Measurements from ENCODE around the gene EFCAB9. TPM values are rescaled to one million over a fixed set of nuclear protein-coding genes. Genes with fewer than 3 reads are reported as not detected.
"Not testable (repeated sequence)": the region's sequence is repeated elsewhere in the genome, so short reads cannot be mapped to it uniquely, and the experiment has no call there.

The EFCAB9 gene
- total RNA-seq, 1 donor from 2014 or later: not detected

GRCh38 chr5:172147857-172148256, 46.1 kb upstream of the EFCAB9 start:
- Histone ChIP-seq H3K4me3 (no peak overlapping the region), H3K4me1 (peaks cover 44% of the 10 kb centered on the region), H3K27ac (no peak overlapping the region), H3K27me3 (ENCODE audit: low read depth) (no peaks in the 10 kb centered on the region), H3K36me3 (peaks cover 10% of the 10 kb centered on the region), H3K9me3 (no peaks in the 10 kb centered on the region)
- no peak for TF ChIP-seq CTCF (IDR thresholded peaks at IDR 0.05)
- ATAC-seq (no peak), DNase-seq (no peak)
- intact Hi-C loops (cut with DNase I): no loop called here

GRCh38 chr5:172148381-172148780, 45.6 kb upstream of the EFCAB9 start:
- TF ChIP-seq CTCF (IDR thresholded peaks at IDR 0.05): no peak
- DNase-seq (no peak), ATAC-seq (no peak)
- no peaks in the 10 kb centered on the region for H3K9me3 ChIP-seq
- H3K27ac ChIP-seq: no peak overlapping the region
- H3K27me3 ChIP-seq (ENCODE audit: low read depth): no peaks in the 10 kb centered on the region
- intact Hi-C loops (cut with DNase I): no loop called here
- H3K36me3 ChIP-seq: peaks cover 10% of the 10 kb centered on the region
- H3K4me1 ChIP-seq: peaks cover 38% of the 10 kb centered on the region
- no peak overlapping the region for H3K4me3 ChIP-seq

- ATAC-seq: no peak
- H3K4me3 ChIP-seq: no peak overlapping the region
- intact Hi-C loops (cut with DNase I): no loop called here
- H3K9me3 ChIP-seq: no peaks in the 10 kb centered on the region
- H3K27ac ChIP-seq: no peak overlapping the region
- TF ChIP-seq CTCF (IDR thresholded peaks at IDR 0.05): no peak
- H3K27me3 ChIP-seq (ENCODE audit: low read depth): no peaks in the 10 kb centered on the region
- DNase-seq: no peak
- peaks cover 12% of the 10 kb centered on the region for H3K36me3 ChIP-seq
- peaks cover 38% of the 10 kb centered on the region for H3K4me1 ChIP-seq
Measured at GRCh38 chr5:172149073-172149472, 44.9 kb upstream of the EFCAB9 start.

- ATAC-seq; H3K4me3 ChIP-seq; H3K27ac ChIP-seq; intact Hi-C loops (cut with DNase I); DNase-seq; H3K9me3 ChIP-seq; H3K27me3 ChIP-seq (ENCODE audit: low read depth): not testable (repeated sequence)
- Histone ChIP-seq H3K4me1 (peaks cover 38% of the 10 kb centered on the region), H3K36me3 (peaks cover 16% of the 10 kb centered on the region)
Measured at GRCh38 chr5:172149481-172149880, 44.5 kb upstream of the EFCAB9 start.

GRCh38 chr5:172150514-172151425, 43.2 kb upstream of the EFCAB9 start:
- Histone ChIP-seq H3K27ac (peak overlapping the region; percentile 56), H3K36me3 (peaks cover 24% of the 10 kb centered on the region), H3K4me1 (peaks cover 37% of the 10 kb centered on the region), H3K9me3 (no peaks in the 10 kb centered on the region), H3K27me3 (ENCODE audit: low read depth) (no peaks in the 10 kb centered on the region), H3K4me3 (no peak overlapping the region)
- peak; percentile 88 for DNase-seq
- peak; percentile 82 to 91 for ATAC-seq
- no peak for TF ChIP-seq CTCF (IDR thresholded peaks at IDR 0.05)
- intact Hi-C loops (cut with DNase I): no loop called here

- Histone ChIP-seq H3K9me3 (no peaks in the 10 kb centered on the region), H3K27ac (no peak overlapping the region), H3K27me3 (ENCODE audit: low read depth) (no peaks in the 10 kb centered on the region), H3K4me1 (peaks cover 43% of the 10 kb centered on the region), H3K36me3 (peaks cover 25% of the 10 kb centered on the region), H3K4me3 (no peak overlapping the region)
- DNase-seq (no peak), ATAC-seq (no peak)
- intact Hi-C loops (cut with DNase I): no loop called here
- no peak for TF ChIP-seq CTCF (IDR thresholded peaks at IDR 0.05)
Measured at GRCh38 chr5:172151661-172152210, 42.2 kb upstream of the EFCAB9 start.
